Placental pericyte (primary cell): ENCODE data around the gene CCN6. TPM values are rescaled to one million over a fixed set of nuclear protein-coding genes. Genes with fewer than 3 reads are reported as not detected.

ENCODE experiments used
- total RNA-seq: library from RNA; depleted of rRNA; stranded (reverse); fragments of >200 nt; gene quantifications from 2 replicates; pipeline ENCODE4 v1.2.3, GENCODE V29; 2012

The CCN6 gene
- not detected in 2 replicates for total RNA-seq

GRCh38 chr6:112054001-112054400 is at the start of gene CCN6:
TSS of gene CCN6 (plus strand) at chr6:112054104. CDS start at chr6:112054358, 254 bp downstream.

GRCh38 chr6:112087136-112087911 is 33.4 kb downstream of the CCN6 start, which contains the start of the genes FAM229B and TUBE1:
TSS of gene FAM229B (plus strand) at chr6:112087591. CDS start at chr6:112099284, 11,693 bp downstream.
TSS of gene TUBE1 (minus strand) at chr6:112087482. CDS start at chr6:112087434, 48 bp downstream.

Other genes with a start within 250 kb of the CCN6 start
- 66.9 and 121 TPM in 2 replicates for gene FYN, start 180.7 kb upstream of the CCN6 start, total RNA-seq
- 31.5 and 47.3 TPM in 2 replicates for gene TUBE1, start 33.4 kb downstream of the CCN6 start, total RNA-seq
- gene FAM229B, start 33.5 kb downstream of the CCN6 start, total RNA-seq, result 4.4 and 8.4 TPM in 2 replicates
- gene LAMA4, start 200.5 kb downstream of the CCN6 start, total RNA-seq, result 105 and 123 TPM in 2 replicates